ENCODE results near the gene ARHGAP29. TPM values are rescaled to one million over a fixed set of nuclear protein-coding genes. Genes with fewer than 3 reads are reported as not detected.
A peak's percentile ranks its signal among the peaks of the same experiment; 100 is the strongest.

The ARHGAP29 gene
- polyA plus RNA-seq, 3 donors = 0.69 to 0.98 (median 0.81) TPM

GRCh38 chr1:94239796-94240195, 2.4 kb upstream of the ARHGAP29 start:
- H4K20me1 ChIP-seq (ENCODE audit: insufficient read depth, low read length) = no peaks in the 10 kb centered on the region
- Mint-ChIP-seq H3K9me3 (peaks cover 9 to 43% (median 39%) of the 10 kb centered on the region in 7 donors), H3K27me3 (ENCODE audit: low read depth in 3 of 3) (peaks cover 74 to 93% (median 81%) of the 10 kb centered on the region in 3 donors), H3K4me1 (peaks cover 28% of the 10 kb centered on the region), H3K36me3 (peaks cover 0 to 10% of the 10 kb centered on the region in 2 donors), H3K4me3 (peak overlapping the region in 1 of 2 donors; percentile 86), H3K27ac (no peak overlapping the region)
- peaks cover 3 to 37% of the 10 kb centered on the region in 2 donors for H3K9me3 ChIP-seq (replicated peaks in 1 of 2; ENCODE audit: control insufficient read depth in 1 of 2, insufficient read depth in 1 of 2, low read length in 2 of 2)
- H3K4me2 ChIP-seq (replicated peaks; ENCODE audit: extremely low read depth, low read length, poor library complexity, severe bottlenecking) = no peak overlapping the region
- TF ChIP-seq, protein P1, sequence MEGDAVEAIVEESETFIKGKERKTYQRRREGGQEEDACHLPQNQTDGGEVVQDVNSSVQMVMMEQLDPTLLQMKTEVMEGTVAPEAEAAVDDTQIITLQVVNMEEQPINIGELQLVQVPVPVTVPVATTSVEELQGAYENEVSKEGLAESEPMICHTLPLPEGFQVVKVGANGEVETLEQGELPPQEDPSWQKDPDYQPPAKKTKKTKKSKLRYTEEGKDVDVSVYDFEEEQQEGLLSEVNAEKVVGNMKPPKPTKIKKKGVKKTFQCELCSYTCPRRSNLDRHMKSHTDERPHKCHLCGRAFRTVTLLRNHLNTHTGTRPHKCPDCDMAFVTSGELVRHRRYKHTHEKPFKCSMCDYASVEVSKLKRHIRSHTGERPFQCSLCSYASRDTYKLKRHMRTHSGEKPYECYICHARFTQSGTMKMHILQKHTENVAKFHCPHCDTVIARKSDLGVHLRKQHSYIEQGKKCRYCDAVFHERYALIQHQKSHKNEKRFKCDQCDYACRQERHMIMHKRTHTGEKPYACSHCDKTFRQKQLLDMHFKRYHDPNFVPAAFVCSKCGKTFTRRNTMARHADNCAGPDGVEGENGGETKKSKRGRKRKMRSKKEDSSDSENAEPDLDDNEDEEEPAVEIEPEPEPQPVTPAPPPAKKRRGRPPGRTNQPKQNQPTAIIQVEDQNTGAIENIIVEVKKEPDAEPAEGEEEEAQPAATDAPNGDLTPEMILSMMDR (IDR thresholded peaks at IDR 0.05) = no peak
- H3K9ac ChIP-seq (ENCODE audit: insufficient read depth, low read length, poor library complexity, severe bottlenecking) = no peak overlapping the region
- no peaks in the 10 kb centered on the region for H3K36me3 ChIP-seq (replicated peaks in 1 of 2; ENCODE audit: control insufficient read depth in 1 of 2, insufficient read depth in 2 of 2, low read length in 2 of 2)
- DNase-seq = no peak
- H3K27ac ChIP-seq (ENCODE audit: low read depth in 1 of 2, low read length in 2 of 2) = no peak overlapping the region
- H3K27me3 ChIP-seq (ENCODE audit: control insufficient read depth in 2 of 2, insufficient read depth in 2 of 2, low read length in 2 of 2) = peaks cover 79 to 90% of the 10 kb centered on the region in 2 donors
- no peak overlapping the region for H3K4me3 ChIP-seq (replicated peaks in 1 of 3; ENCODE audit: low read depth in 2 of 3, low read length in 3 of 3)
- intact Hi-C loops (cut with micrococcal nuclease) = no loop called here
- H3K4me1 ChIP-seq (ENCODE audit: control insufficient read depth in 1 of 2, insufficient read depth in 2 of 2, low read length in 2 of 2) = peaks cover 12 to 18% of the 10 kb centered on the region in 2 donors
- H2AFZ ChIP-seq (ENCODE audit: insufficient read depth, low read depth, low read length, poor library complexity, severe bottlenecking) = no peak overlapping the region
- H3K79me2 ChIP-seq (ENCODE audit: insufficient read depth, low read length) = no peaks in the 10 kb centered on the region

DNA sequence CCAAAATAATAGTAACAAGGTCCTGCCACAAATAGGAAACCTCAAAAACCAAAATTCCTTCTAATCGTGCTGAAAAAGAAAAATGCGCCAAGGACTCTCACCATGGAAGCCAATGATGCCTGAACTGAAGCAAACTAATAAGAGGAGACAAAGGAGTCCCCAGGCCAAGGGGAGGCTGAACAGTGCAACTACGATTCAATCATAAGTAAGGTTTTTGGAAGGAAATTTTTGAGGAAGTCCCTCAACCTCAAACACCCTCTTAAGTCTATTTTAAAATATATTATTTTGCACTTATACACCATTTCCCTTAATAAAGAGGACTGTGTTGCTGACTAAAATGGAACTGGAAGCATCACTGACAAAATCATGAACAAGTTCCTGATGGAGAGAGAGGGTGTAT, 1.7 kb upstream of the ARHGAP29 start:
- Histone ChIP-seq H3K27ac (ENCODE audit: low read depth in 1 of 2, low read length in 2 of 2) (no peak overlapping the region), H3K4me1 (ENCODE audit: control insufficient read depth in 1 of 2, insufficient read depth in 2 of 2, low read length in 2 of 2) (peaks cover 12 to 18% of the 10 kb centered on the region in 2 donors), H3K27me3 (ENCODE audit: control insufficient read depth in 2 of 2, insufficient read depth in 2 of 2, low read length in 2 of 2) (peaks cover 76 to 90% of the 10 kb centered on the region in 2 donors), H3K9ac (ENCODE audit: insufficient read depth, low read length, poor library complexity, severe bottlenecking) (no peak overlapping the region), H2AFZ (ENCODE audit: insufficient read depth, low read depth, low read length, poor library complexity, severe bottlenecking) (no peak overlapping the region), H3K4me3 (replicated peaks in 1 of 3; ENCODE audit: low read depth in 2 of 3, low read length in 3 of 3) (no peak overlapping the region), H3K79me2 (ENCODE audit: insufficient read depth, low read length) (no peaks in the 10 kb centered on the region), H4K20me1 (ENCODE audit: insufficient read depth, low read length) (no peaks in the 10 kb centered on the region), H3K9me3 (replicated peaks in 1 of 2; ENCODE audit: control insufficient read depth in 1 of 2, insufficient read depth in 1 of 2, low read length in 2 of 2) (peaks cover 3 to 33% of the 10 kb centered on the region in 2 donors), H3K4me2 (replicated peaks; ENCODE audit: extremely low read depth, low read length, poor library complexity, severe bottlenecking) (no peak overlapping the region), H3K36me3 (replicated peaks in 1 of 2; ENCODE audit: control insufficient read depth in 1 of 2, insufficient read depth in 2 of 2, low read length in 2 of 2) (no peaks in the 10 kb centered on the region)
- H3K4me1 Mint-ChIP-seq = peaks cover 28% of the 10 kb centered on the region
- no peak for DNase-seq
- H3K27ac Mint-ChIP-seq = no peak overlapping the region
- no CpG with 5 or more reads among the region's 3 CpGs for WGBS (ENCODE audit: insufficient coverage)
- H3K27me3 Mint-ChIP-seq (ENCODE audit: low read depth in 3 of 3) = peaks cover 74 to 93% (median 79%) of the 10 kb centered on the region in 3 donors
- TF ChIP-seq, protein P1 (IDR thresholded peaks at IDR 0.05) = no peak
- intact Hi-C loops (cut with micrococcal nuclease) = no loop called here
- H3K4me3 Mint-ChIP-seq = peak overlapping the region in 1 of 2 donors; percentile 86
- H3K9me3 Mint-ChIP-seq = peaks cover 8 to 41% (median 36%) of the 10 kb centered on the region in 7 donors
- peaks cover 0 to 10% of the 10 kb centered on the region in 2 donors for H3K36me3 Mint-ChIP-seq

All from CD14-positive monocyte (primary cell).